ENCODE data around the gene AFTPH.

Gene AFTPH

GRCh38 chr2:64627860-64628841 is 104.0 kb downstream of the AFTPH start:
- no peaks in the 10 kb centered on the region for H3K4me1 ChIP-seq (ENCODE audit: insufficient read depth, low read length)
- no peaks in the 10 kb centered on the region for H3K79me2 ChIP-seq (ENCODE audit: insufficient read depth, low read length)
- no peak for DNase-seq
- H3K4me3 ChIP-seq (ENCODE audit: low read depth in 1 of 2, low read length in 2 of 2) = no peak overlapping the region
- H3K9ac ChIP-seq (ENCODE audit: low read depth, low read length) = no peak overlapping the region
- no peak overlapping the region for H3K27ac ChIP-seq (ENCODE audit: low read length)
- H3K36me3 ChIP-seq (ENCODE audit: insufficient read depth, low read length) = 0 out of 2 replicates have a peak, but pooled peaks cover 3% of the 10 kb centered on the region
- H3K4me2 ChIP-seq (ENCODE audit: insufficient read depth, low read length) = no peak overlapping the region
- H2AFZ ChIP-seq (ENCODE audit: low read depth, low read length) = no peak overlapping the region
- H3K9me3 ChIP-seq (ENCODE audit: insufficient read depth, low read length, severe bottlenecking) = no peaks in the 10 kb centered on the region
- no peak for ATAC-seq (ENCODE audit: insufficient read depth, low read depth)
- peaks cover 7% of the 10 kb centered on the region for H4K20me1 ChIP-seq (ENCODE audit: insufficient read depth, low read length)
- no peaks in the 10 kb centered on the region for H3K27me3 ChIP-seq (ENCODE audit: insufficient read depth, low read length, poor library complexity)
- TF ChIP-seq, protein P1, sequence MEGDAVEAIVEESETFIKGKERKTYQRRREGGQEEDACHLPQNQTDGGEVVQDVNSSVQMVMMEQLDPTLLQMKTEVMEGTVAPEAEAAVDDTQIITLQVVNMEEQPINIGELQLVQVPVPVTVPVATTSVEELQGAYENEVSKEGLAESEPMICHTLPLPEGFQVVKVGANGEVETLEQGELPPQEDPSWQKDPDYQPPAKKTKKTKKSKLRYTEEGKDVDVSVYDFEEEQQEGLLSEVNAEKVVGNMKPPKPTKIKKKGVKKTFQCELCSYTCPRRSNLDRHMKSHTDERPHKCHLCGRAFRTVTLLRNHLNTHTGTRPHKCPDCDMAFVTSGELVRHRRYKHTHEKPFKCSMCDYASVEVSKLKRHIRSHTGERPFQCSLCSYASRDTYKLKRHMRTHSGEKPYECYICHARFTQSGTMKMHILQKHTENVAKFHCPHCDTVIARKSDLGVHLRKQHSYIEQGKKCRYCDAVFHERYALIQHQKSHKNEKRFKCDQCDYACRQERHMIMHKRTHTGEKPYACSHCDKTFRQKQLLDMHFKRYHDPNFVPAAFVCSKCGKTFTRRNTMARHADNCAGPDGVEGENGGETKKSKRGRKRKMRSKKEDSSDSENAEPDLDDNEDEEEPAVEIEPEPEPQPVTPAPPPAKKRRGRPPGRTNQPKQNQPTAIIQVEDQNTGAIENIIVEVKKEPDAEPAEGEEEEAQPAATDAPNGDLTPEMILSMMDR (IDR thresholded peaks at IDR 0.05; ENCODE audit: borderline replicate concordance, extremely low read depth, low read length, poor library complexity, severe bottlenecking) = no peak
- TF ChIP-seq EZH2 (IDR thresholded peaks at IDR 0.05; ENCODE audit: borderline replicate concordance, low read depth, low read length, severe bottlenecking) = no peak

DNA sequence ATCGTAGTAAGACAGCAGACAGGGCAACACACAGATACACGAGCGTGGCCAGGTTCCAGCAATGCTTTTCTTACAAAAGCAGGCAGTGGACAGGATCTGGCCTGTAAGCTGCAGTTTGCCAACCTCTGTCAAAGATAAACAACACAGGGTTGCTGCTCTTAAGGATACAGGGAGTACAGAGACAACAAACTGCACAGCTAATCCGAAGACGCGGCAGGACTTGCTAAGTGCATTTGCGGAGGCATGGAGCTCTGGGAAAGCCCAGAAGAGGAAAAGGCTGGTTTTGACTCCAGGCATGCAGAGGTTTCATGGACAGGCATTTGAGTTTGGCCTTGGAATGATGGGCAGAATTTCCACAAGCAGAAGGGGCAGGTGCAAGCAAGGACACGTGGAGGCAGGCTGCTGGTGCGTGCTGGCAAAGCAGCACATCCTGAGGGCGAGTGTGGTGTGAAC is 105.2 kb downstream of the AFTPH start:
- no peaks in the 10 kb centered on the region for H3K9me3 ChIP-seq (ENCODE audit: insufficient read depth, low read length, severe bottlenecking)
- no peak overlapping the region for H3K9ac ChIP-seq (ENCODE audit: low read depth, low read length)
- no peaks in the 10 kb centered on the region for H3K79me2 ChIP-seq (ENCODE audit: insufficient read depth, low read length)
- H3K4me2 ChIP-seq (ENCODE audit: insufficient read depth, low read length) = no peak overlapping the region
- no peaks in the 10 kb centered on the region for H3K27me3 ChIP-seq (ENCODE audit: insufficient read depth, low read length, poor library complexity)
- peaks cover 10% of the 10 kb centered on the region for H4K20me1 ChIP-seq (ENCODE audit: insufficient read depth, low read length)
- TF ChIP-seq, protein P1 (IDR thresholded peaks at IDR 0.05; ENCODE audit: borderline replicate concordance, extremely low read depth, low read length, poor library complexity, severe bottlenecking) = no peak
- TF ChIP-seq EZH2 (IDR thresholded peaks at IDR 0.05; ENCODE audit: borderline replicate concordance, low read depth, low read length, severe bottlenecking) = no peak
- H3K36me3 ChIP-seq (ENCODE audit: insufficient read depth, low read length) = peaks cover 13% of the 10 kb centered on the region
- no peaks in the 10 kb centered on the region for H3K4me1 ChIP-seq (ENCODE audit: insufficient read depth, low read length)
- no peak overlapping the region for H3K4me3 ChIP-seq (ENCODE audit: low read depth in 1 of 2, low read length in 2 of 2)
- no peak overlapping the region for H2AFZ ChIP-seq (ENCODE audit: low read depth, low read length)
- no peak overlapping the region for H3K27ac ChIP-seq (ENCODE audit: low read length)
- DNase-seq (no peak), ATAC-seq (ENCODE audit: insufficient read depth, low read depth) (no peak)

DNA sequence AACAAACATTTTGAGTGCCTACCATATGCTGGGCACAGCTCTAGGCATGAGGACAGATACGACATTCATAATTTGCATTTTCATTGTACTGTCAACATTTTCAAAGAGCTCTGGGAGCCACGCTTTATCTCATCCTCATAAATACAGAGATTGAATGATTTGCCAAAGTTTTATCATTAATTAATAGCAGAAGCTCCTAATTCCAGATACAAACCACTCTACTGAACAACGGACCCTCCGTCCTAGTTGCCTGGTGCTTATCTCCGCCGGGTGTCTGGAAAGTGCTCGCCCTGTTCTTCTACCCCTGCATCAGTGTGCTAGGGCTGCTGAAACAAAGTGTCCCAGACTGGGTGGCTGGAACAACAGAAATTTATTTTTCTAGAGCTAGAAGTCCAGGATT is 105.7 kb downstream of the AFTPH start:
- Histone ChIP-seq H3K27me3 (ENCODE audit: insufficient read depth, low read length, poor library complexity) (no peaks in the 10 kb centered on the region), H4K20me1 (ENCODE audit: insufficient read depth, low read length) (peaks cover 12% of the 10 kb centered on the region), H3K4me3 (ENCODE audit: low read depth in 1 of 2, low read length in 2 of 2) (no peak overlapping the region), H3K36me3 (ENCODE audit: insufficient read depth, low read length) (peaks cover 16% of the 10 kb centered on the region), H2AFZ (ENCODE audit: low read depth, low read length) (no peak overlapping the region), H3K4me2 (ENCODE audit: insufficient read depth, low read length) (no peak overlapping the region), H3K79me2 (ENCODE audit: insufficient read depth, low read length) (no peaks in the 10 kb centered on the region), H3K9ac (ENCODE audit: low read depth, low read length) (no peak overlapping the region), H3K4me1 (ENCODE audit: insufficient read depth, low read length) (no peaks in the 10 kb centered on the region), H3K9me3 (ENCODE audit: insufficient read depth, low read length, severe bottlenecking) (no peaks in the 10 kb centered on the region), H3K27ac (ENCODE audit: low read length) (no peak overlapping the region)
- DNase-seq (no peak), ATAC-seq (ENCODE audit: insufficient read depth, low read depth) (no peak)
- TF ChIP-seq EZH2 (IDR thresholded peaks at IDR 0.05; ENCODE audit: borderline replicate concordance, low read depth, low read length, severe bottlenecking) = no peak
- TF ChIP-seq, protein P1 (IDR thresholded peaks at IDR 0.05; ENCODE audit: borderline replicate concordance, extremely low read depth, low read length, poor library complexity, severe bottlenecking) = no peak

Measured in DND-41 (cell line).